Pancreas (tissue), 10 donors: ENCODE data around the gene CCDC110. TPM values are rescaled to one million over a fixed set of nuclear protein-coding genes. Genes with fewer than 3 reads are reported as not detected.

Experiments
- ATAC-seq, 4 donors: fragments of 200-7000 bp; cut with Tn5 transposase; one replicate each; pipeline versions ENCODE4 v1.8.0 to v1.9.1; 2020; ENCODE audit warnings: mild to moderate bottlenecking in 4 of 4, moderate library complexity in 4 of 4
- DNase-seq, 6 donors: peaks; one replicate each; pipeline ENCODE4 v3.0.0-alpha.2; 2020
- FAIRE-seq: peaks from 2 replicates; lab custom pipeline; 2012; peaks lifted over from hg19 to GRCh38; lab: Jason Lieb, UNC
- H3K27ac ChIP-seq, 4 donors: fragments of 200-600 bp; sonication (generic); 1 replicate in 3 of 4; 2 replicates in 1 of 4; pipeline versions ENCODE4 v1.5.0 to v1.8.0; 2020
- H3K27me3 ChIP-seq, 4 donors: fragments of 200-600 bp; one replicate each; pipeline ENCODE4 v1.8.0; 2021
- H3K36me3 ChIP-seq, 3 donors: fragments of 200-600 bp; sonication (generic) in 1 of 3; one replicate each; pipeline versions ENCODE4 v1.5.0 to v1.8.0; 2020 to 2021
- H3K4me1 ChIP-seq, 3 donors: fragments of 200-600 bp; one replicate each; pipeline ENCODE4 v1.8.0; 2021
- H3K4me3 ChIP-seq, 4 donors: fragments of 200-600 bp; sonication (generic) in 2 of 4; one replicate each; pipeline versions ENCODE4 v1.5.0 to v1.8.0; 2020 to 2021
- H3K9me3 ChIP-seq, 4 donors: fragments of 200-600 bp; one replicate each; pipeline ENCODE4 v1.8.0; 2021
- CTCF ChIP-seq, 4 donors: fragments of 200-600 bp; sonication (generic) in 3 of 4; IDR thresholded peaks; one replicate each; pipeline versions ENCODE4 v1.5.0 to v1.8.0; 2021; ENCODE audit warnings: antibody characterized with exemption in 4 of 4
- WGBS, 2 donors: extraction: QIAGEN DNeasy Blood & Tissue Kit; methylation state at CpG; one replicate each; pipeline ENCODE4 v1.1.7; 2013; 5-methylcytosine and 5-hydroxymethylcytosine counted together
- intact Hi-C, 3 donors: fragments of 100-400 bp; cut with DNase I; formaldehyde crosslinking; loops; one replicate each; pipeline versions ENCODE4 v1.11.1 to v1.14.2; 2022
- polyA plus RNA-seq, 2 donors: library from polyadenylated mRNA; stranded (reverse); fragments of 200-250 nt; gene quantifications; one replicate each; pipeline ENCODE4 v1.2.3, GENCODE V29; 2013
- total RNA-seq, 6 donors: library from RNA; stranded (reverse); fragmentation: NEBNext Ultra II Directional in 4 of 6; extraction: Animal tissue kit (Norgen Biotek cat#: 25700) in 4 of 6; gene quantifications; one replicate each; pipeline versions ENCODE4 v1.2.1 to v1.2.4, GENCODE V29; 2021 to 2023
- donor health status: healthy with polysubstance abuse.
- donor health status: DM: no; HTN: no; CAD: no; lungs with moderate emphysema.
- donor health status: DM: no; HTN: no; CAD: no.
- donor health status: control.
- donor health status: control.
- donor health status: Bipolar disorder and iron deficiency.
- donor health status: DM: yes; HTN: yes; CAD: no.
- donor health status: DM: no; HTN: no; CAD: no.
- donor health status: DM: no; HTN: no; CAD: no.
- donor health status: DM: yes; HTN: yes; CAD: no.

Gene CCDC110
- total and polyA plus RNA-seq, 8 donors: 4.1 to 25.8 (median 14.9) TPM

GRCh38 chr4:185395956-185396723 lies 75.4 kb downstream of the CCDC110 start:
- FAIRE-seq (no peak), DNase-seq (peak; percentile 96 to 100 (median 99)), ATAC-seq (peak; percentile 83 to 91 (median 87))
- H3K9me3 ChIP-seq: no peaks in the 10 kb centered on the region
- peak overlapping the region; percentile 97 to 100 (median 100) for H3K27ac ChIP-seq
- TF ChIP-seq CTCF (IDR thresholded peaks at IDR 0.05): no peak
- 0 to 1% methylated on average over 83 to 98 of the region's 98 CpGs for WGBS, 2 donors
- no peaks in the 10 kb centered on the region for H3K36me3 ChIP-seq
- intact Hi-C loops: no loop called here
- H3K4me1 ChIP-seq: peaks cover 0 to 7% (median 6%) of the 10 kb centered on the region in 3 donors
- H3K4me3 ChIP-seq: peak overlapping the region; percentile 36 to 71 (median 62)
- H3K27me3 ChIP-seq: no peaks in the 10 kb centered on the region

- peak within 1 kb of the TSS; percentile 36 to 71 (median 62) for H3K4me3 ChIP-seq
- no peak for TF ChIP-seq CTCF (IDR thresholded peaks at IDR 0.05)
- DNase-seq: no peak
- WGBS, 2 donors: 0% methylated on average over 12 of the region's 12 CpGs
- no peaks in the 10 kb centered on the region for H3K36me3 ChIP-seq
- no peak for ATAC-seq
- H3K27ac ChIP-seq: peak within 1 kb of the TSS; percentile 97 to 100 (median 100)
- no peaks in the 10 kb centered on the region for H3K9me3 ChIP-seq
- H3K27me3 ChIP-seq: no peaks in the 10 kb centered on the region
- peak; percentile 66 for FAIRE-seq
- intact Hi-C loops: no loop called here
- peaks cover 0 to 6% (median 0%) of the 10 kb centered on the region in 3 donors for H3K4me1 ChIP-seq
Measured at GRCh38 chr4:185395238-185395955, 76.1 kb downstream of the CCDC110 start, which contains the start of gene LRP2BP. TSS of gene LRP2BP (minus strand) at chr4:185395924. CDS start at chr4:185378186, 17,738 bp downstream.

Other genes with a start within 250 kb of the CCDC110 start
- gene LRP2BP, start 75.8 kb downstream of the CCDC110 start, total RNA-seq: 1 to 10 TPM in 3 of 6 donors, under 1 TPM in 3; 0.79 to 1.2 (median 1.00) TPM
- gene LRP2BP, start 75.8 kb downstream of the CCDC110 start, polyA plus RNA-seq: 1 to 10 TPM in 1 of 2 donors, under 1 TPM in 1; 0.72 to 2.1 TPM
- 10 to 100 TPM in 2 of 6 donors, 1 to 10 TPM in 4; 4.8 to 13.5 (median 8.6) TPM for gene ANKRD37, start 74.9 kb downstream of the CCDC110 start, total RNA-seq
- gene ANKRD37, start 74.9 kb downstream of the CCDC110 start, polyA plus RNA-seq: 10 to 100 TPM; 11.5 to 15.3 TPM
- gene UFSP2, start 45.8 kb downstream of the CCDC110 start, total RNA-seq: 10 to 100 TPM; 13.4 to 23.4 (median 20.7) TPM
- gene UFSP2, start 45.8 kb downstream of the CCDC110 start, polyA plus RNA-seq: 10 to 100 TPM; 10.1 to 14.7 TPM
- 10 to 100 TPM in 3 of 6 donors, 1 to 10 TPM in 3; 6.3 to 32.9 (median 10.7) TPM for gene PDLIM3, start 63.8 kb upstream of the CCDC110 start, total RNA-seq
- 10 to 100 TPM; 30.6 to 50.5 TPM for gene PDLIM3, start 63.8 kb upstream of the CCDC110 start, polyA plus RNA-seq